Endothelial cell of umbilical vein (primary cell): Measurements from ENCODE around the gene GKN2.

Experiments used
- EZH2 ChIP-seq: IDR thresholded peaks from 2 replicates; pipeline ENCODE4 v1.6.1; 2012; ENCODE audit warnings: borderline replicate concordance, low read depth, mild to moderate bottlenecking, moderate library complexity, low read length, inconsistent platforms; ENCODE audit not compliant: severe bottlenecking
- GATA2 ChIP-seq: IDR thresholded peaks from 2 replicates; pipeline ENCODE4 v1.7.0; 2011; ENCODE audit warnings: low read depth, mild to moderate bottlenecking, moderate library complexity, mixed read lengths, low read length; ENCODE audit not compliant: insufficient read length, insufficient read depth
- JUN ChIP-seq: IDR thresholded peaks from 2 replicates; pipeline ENCODE4 v1.6.1; 2011; ENCODE audit warnings: borderline replicate concordance, low read depth; ENCODE audit not compliant: insufficient read length, insufficient read depth
- POLR2A ChIP-seq: IDR thresholded peaks from 2 replicates; pipeline ENCODE4 v1.6.1; 2012; ENCODE audit warnings: low read depth, mild to moderate bottlenecking, control low read depth, low read length
- POLR2AphosphoS5 ChIP-seq: IDR thresholded peaks from 2 replicates; pipeline ENCODE4 v1.6.1; 2012; ENCODE audit warnings: low read depth, mild to moderate bottlenecking, control low read depth, low read length, moderate library complexity; ENCODE audit not compliant: insufficient read depth
- TF ChIP-seq, protein P1 (sequence below), 2 donors: IDR thresholded peaks; 1 replicate in 1 of 2; 2 replicates in 1 of 2; pipeline ENCODE4 v1.5.1; 2011; ENCODE audit warnings: low read length in 2 of 2, mild to moderate bottlenecking in 2 of 2, moderate library complexity in 2 of 2, control low read depth in 1 of 2, inconsistent platforms in 1 of 2, low read depth in 1 of 2; ENCODE audit not compliant: insufficient read depth in 1 of 2; ENCODE audit errors: extremely low read depth in 1 of 2
- TF ChIP-seq, protein P2 (sequence below): IDR thresholded peaks from 2 replicates; pipeline ENCODE4 v1.6.1; 2011; ENCODE audit not compliant: insufficient read depth, insufficient read length

DNA sequence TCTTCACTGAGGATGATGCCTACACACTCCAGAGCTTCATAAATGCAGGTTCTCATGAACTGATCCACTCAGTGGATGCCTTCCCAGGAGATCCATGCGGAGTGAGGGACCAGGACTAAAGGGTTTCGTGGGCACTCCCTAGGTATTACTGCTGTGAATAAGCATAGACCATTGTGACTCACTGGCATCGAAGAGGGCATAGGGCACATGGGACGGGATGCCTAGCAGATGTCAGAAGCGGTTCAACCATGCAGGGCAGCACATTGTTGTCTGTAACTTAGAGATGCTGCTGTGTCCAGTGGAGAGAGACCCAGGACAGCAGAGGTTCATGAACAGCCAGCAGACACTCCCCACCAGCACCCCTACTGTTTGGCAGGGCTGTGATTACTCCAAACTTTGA, 17.2 kb downstream of the GKN2 start:
- TF ChIP-seq, protein P1, sequence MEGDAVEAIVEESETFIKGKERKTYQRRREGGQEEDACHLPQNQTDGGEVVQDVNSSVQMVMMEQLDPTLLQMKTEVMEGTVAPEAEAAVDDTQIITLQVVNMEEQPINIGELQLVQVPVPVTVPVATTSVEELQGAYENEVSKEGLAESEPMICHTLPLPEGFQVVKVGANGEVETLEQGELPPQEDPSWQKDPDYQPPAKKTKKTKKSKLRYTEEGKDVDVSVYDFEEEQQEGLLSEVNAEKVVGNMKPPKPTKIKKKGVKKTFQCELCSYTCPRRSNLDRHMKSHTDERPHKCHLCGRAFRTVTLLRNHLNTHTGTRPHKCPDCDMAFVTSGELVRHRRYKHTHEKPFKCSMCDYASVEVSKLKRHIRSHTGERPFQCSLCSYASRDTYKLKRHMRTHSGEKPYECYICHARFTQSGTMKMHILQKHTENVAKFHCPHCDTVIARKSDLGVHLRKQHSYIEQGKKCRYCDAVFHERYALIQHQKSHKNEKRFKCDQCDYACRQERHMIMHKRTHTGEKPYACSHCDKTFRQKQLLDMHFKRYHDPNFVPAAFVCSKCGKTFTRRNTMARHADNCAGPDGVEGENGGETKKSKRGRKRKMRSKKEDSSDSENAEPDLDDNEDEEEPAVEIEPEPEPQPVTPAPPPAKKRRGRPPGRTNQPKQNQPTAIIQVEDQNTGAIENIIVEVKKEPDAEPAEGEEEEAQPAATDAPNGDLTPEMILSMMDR (IDR thresholded peaks at IDR 0.05; ENCODE audit: extremely low read depth in 1 of 2, insufficient read depth in 1 of 2, low read depth in 1 of 2, low read length in 2 of 2) = no peak
- no peak for TF ChIP-seq EZH2
- TF ChIP-seq POLR2A = no peak
- TF ChIP-seq, protein P2, sequence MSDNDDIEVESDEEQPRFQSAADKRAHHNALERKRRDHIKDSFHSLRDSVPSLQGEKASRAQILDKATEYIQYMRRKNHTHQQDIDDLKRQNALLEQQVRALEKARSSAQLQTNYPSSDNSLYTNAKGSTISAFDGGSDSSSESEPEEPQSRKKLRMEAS = no peak
- TF ChIP-seq POLR2AphosphoS5 = no peak
- TF ChIP-seq JUN = no peak
- no peak for TF ChIP-seq GATA2
